ENCODE results near the gene DNAH12. TPM values are rescaled to one million over a fixed set of nuclear protein-coding genes. Genes with fewer than 3 reads are reported as not detected.

Gene DNAH12
- total and polyA plus RNA-seq, 10 of the 15 experiments (the other 5 are each of a cell fraction or from before 2014, with no cell fraction given) = under 0.01 to 0.35 (median 0.08) TPM

DNA sequence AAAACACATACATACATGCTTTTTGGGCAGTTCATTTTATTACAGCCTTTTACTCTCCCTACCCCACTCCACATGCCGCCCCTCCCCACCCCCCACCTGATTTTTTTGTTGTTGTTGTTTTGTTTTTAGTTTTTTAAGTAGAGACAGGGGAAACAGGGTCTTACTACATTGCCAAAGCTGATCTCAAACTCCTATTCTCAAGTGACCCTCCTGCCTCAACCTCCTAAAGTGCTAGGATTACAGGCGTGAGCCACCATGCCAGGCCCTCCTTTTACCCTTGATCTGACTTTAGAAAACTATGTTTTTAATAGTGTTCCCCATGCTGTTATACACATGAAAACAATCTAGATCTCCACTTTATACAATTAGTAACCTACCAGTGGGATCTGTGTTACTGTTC lies 26.7 kb upstream of the DNAH12 start:
- no peak for DNase-seq (ENCODE audit: low read depth, low spot score)
- Histone ChIP-seq H3K4me2 (ENCODE audit: control insufficient read depth, insufficient read depth) (no peak overlapping the region), H3K4me1 (ENCODE audit: control insufficient read depth, insufficient read depth, low read length) (no peaks in the 10 kb centered on the region), H3K4me3 (no peak overlapping the region), H4K20me1 (ENCODE audit: control insufficient read depth, insufficient read depth) (no peaks in the 10 kb centered on the region; the same call in 1 of the 2 replicates), H2AFZ (ENCODE audit: control insufficient read depth, low read depth, low read length) (no peak overlapping the region), H3K36me3 (ENCODE audit: control insufficient read depth in 2 of 2, insufficient read depth in 2 of 2, low read length in 1 of 2) (peaks cover 3 to 18% of the 10 kb centered on the region in 2 experiments; a peak in 2 of 4 replicates), H3K9ac (ENCODE audit: control insufficient read depth, insufficient read depth, low read length) (no peak overlapping the region), H3K27me3 (replicated peaks in 1 of 2; ENCODE audit: control insufficient read depth in 2 of 2, insufficient read depth in 2 of 2, low read length in 1 of 2) (no peaks in the 10 kb centered on the region), H3K9me3 (replicated peaks; ENCODE audit: control insufficient read depth, insufficient read depth, low read length) (no peaks in the 10 kb centered on the region), H3K79me2 (ENCODE audit: control insufficient read depth, insufficient read depth, low read length) (no peaks in the 10 kb centered on the region), H3K27ac (ENCODE audit: control insufficient read depth, insufficient read depth) (no peak overlapping the region)
- ChIA-PET RAD21 (ENCODE audit: unreplicated experiment) (no interaction called here), POLR2A (interaction anchor here (0.6 kb wide), 1 partner anchor 135 kb away, joined by 3 read pairs; no protein-coding TSS in a partner anchor), SMC1A (ENCODE audit: uncharacterized antibody, unreplicated experiment) (interaction anchor here (0.5 kb wide), 1 partner anchor 76 kb away, joined by 3 read pairs; no protein-coding TSS in a partner anchor), CTCF (interaction anchor here (0.7 kb wide), 1 partner anchor 33 kb away, joined by 3 read pairs; no protein-coding TSS in a partner anchor)
- no peak for ATAC-seq
- intact Hi-C loops (cut with micrococcal nuclease; ENCODE audit: unreplicated experiment) (no loop called here), in situ Hi-C loops (cut with MboI) (no loop called here)
- TF ChIP-seq NR2C1 (IDR thresholded peaks at IDR 0.05) = no peak
- no peak for TF ChIP-seq FOXK2 (IDR thresholded peaks at IDR 0.05)
- 95% methylated on average over 2 of the region's 2 CpGs for WGBS (ENCODE audit: insufficient coverage, insufficient replicate concordance, low lambda C conversion rate, missing lambda C conversion rate)
- BruUV-seq (replicated peaks) = no TSS peak
- FAIRE-seq = no peak

GRCh38 chr3:57569859-57570450 lies 25.8 kb upstream of the DNAH12 start:
- no peak overlapping the region for H3K9ac ChIP-seq (ENCODE audit: control insufficient read depth, insufficient read depth, low read length)
- no TSS peak for BruUV-seq (replicated peaks)
- no peak for ATAC-seq
- no peak for TF ChIP-seq ZNF207 (IDR thresholded peaks at IDR 0.05; ENCODE audit: borderline replicate concordance)
- TF ChIP-seq, protein P1, sequence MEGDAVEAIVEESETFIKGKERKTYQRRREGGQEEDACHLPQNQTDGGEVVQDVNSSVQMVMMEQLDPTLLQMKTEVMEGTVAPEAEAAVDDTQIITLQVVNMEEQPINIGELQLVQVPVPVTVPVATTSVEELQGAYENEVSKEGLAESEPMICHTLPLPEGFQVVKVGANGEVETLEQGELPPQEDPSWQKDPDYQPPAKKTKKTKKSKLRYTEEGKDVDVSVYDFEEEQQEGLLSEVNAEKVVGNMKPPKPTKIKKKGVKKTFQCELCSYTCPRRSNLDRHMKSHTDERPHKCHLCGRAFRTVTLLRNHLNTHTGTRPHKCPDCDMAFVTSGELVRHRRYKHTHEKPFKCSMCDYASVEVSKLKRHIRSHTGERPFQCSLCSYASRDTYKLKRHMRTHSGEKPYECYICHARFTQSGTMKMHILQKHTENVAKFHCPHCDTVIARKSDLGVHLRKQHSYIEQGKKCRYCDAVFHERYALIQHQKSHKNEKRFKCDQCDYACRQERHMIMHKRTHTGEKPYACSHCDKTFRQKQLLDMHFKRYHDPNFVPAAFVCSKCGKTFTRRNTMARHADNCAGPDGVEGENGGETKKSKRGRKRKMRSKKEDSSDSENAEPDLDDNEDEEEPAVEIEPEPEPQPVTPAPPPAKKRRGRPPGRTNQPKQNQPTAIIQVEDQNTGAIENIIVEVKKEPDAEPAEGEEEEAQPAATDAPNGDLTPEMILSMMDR (IDR thresholded peaks at IDR 0.05 in 2 of 3, conservative IDR thresholded peaks at IDR 0.05 in 1 of 3; ENCODE audit: control insufficient read depth in 2 of 3, extremely low read depth in 1 of 3, insufficient read depth in 1 of 3, low read depth in 3 of 3, low read length in 3 of 3) = no peak
- TF ChIP-seq MEF2A (IDR thresholded peaks at IDR 0.05; ENCODE audit: insufficient read depth, low read depth, low read length) = no peak
- TF ChIP-seq BHLHE40 (IDR thresholded peaks at IDR 0.05; ENCODE audit: borderline replicate concordance in 1 of 2, low read depth in 2 of 2, low read length in 1 of 2) = no peak
- TF ChIP-seq, protein P2, sequence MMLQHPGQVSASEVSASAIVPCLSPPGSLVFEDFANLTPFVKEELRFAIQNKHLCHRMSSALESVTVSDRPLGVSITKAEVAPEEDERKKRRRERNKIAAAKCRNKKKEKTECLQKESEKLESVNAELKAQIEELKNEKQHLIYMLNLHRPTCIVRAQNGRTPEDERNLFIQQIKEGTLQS (IDR thresholded peaks at IDR 0.05; ENCODE audit: borderline replicate concordance, extremely low read depth, low read depth, low read length) = no peak
- TF ChIP-seq EP300 (IDR thresholded peaks at IDR 0.05; ENCODE audit: borderline replicate concordance in 1 of 2, control insufficient read depth in 1 of 2, low read depth in 2 of 2, low read length in 2 of 2) = no peak
- TF ChIP-seq EED (IDR thresholded peaks at IDR 0.05; ENCODE audit: low read depth) = no peak
- no peak for DNase-seq (ENCODE audit: low read depth, low spot score)
- H3K4me1 ChIP-seq (ENCODE audit: control insufficient read depth, insufficient read depth, low read length) = no peaks in the 10 kb centered on the region
- intact Hi-C loops (cut with micrococcal nuclease; ENCODE audit: unreplicated experiment) = loop anchor here (10.0 kb wide), 1 partner anchor 395 kb away; no protein-coding TSS in a partner anchor
- FAIRE-seq = no peak
- POLR2A ChIA-PET = interaction anchor here (0.6 to 0.7 kb wide), 6 partner anchors 79 to 890 kb away, joined by 3 to 11 read pairs (median 4); no protein-coding TSS in a partner anchor
- SMC1A ChIA-PET (ENCODE audit: uncharacterized antibody, unreplicated experiment) = no interaction called here
- RAD21 ChIA-PET (ENCODE audit: unreplicated experiment) = no interaction called here
- WGBS (ENCODE audit: insufficient coverage, insufficient replicate concordance, low lambda C conversion rate, missing lambda C conversion rate) = 78% methylated on average over 2 of the region's 6 CpGs
- H3K36me3 ChIP-seq (ENCODE audit: control insufficient read depth in 2 of 2, insufficient read depth in 2 of 2, low read length in 1 of 2) = peaks cover 3 to 12% of the 10 kb centered on the region in 2 experiments; a peak in 2 of 4 replicates
- no peaks in the 10 kb centered on the region; the same call in 1 of the 2 replicates for H4K20me1 ChIP-seq (ENCODE audit: control insufficient read depth, insufficient read depth)
- H2AFZ ChIP-seq (ENCODE audit: control insufficient read depth, low read depth, low read length) = no peak overlapping the region
- in situ Hi-C loops (cut with MboI) = no loop called here
- H3K9me3 ChIP-seq (replicated peaks; ENCODE audit: control insufficient read depth, insufficient read depth, low read length) = no peaks in the 10 kb centered on the region
- no peak overlapping the region for H3K4me3 ChIP-seq
- H3K27me3 ChIP-seq (replicated peaks in 1 of 2; ENCODE audit: control insufficient read depth in 2 of 2, insufficient read depth in 2 of 2, low read length in 1 of 2) = no peaks in the 10 kb centered on the region
- no peak overlapping the region for H3K4me2 ChIP-seq (ENCODE audit: control insufficient read depth, insufficient read depth)
- no peak overlapping the region for H3K27ac ChIP-seq (ENCODE audit: control insufficient read depth, insufficient read depth)
- CTCF ChIA-PET = no interaction called here
- H3K79me2 ChIP-seq (ENCODE audit: control insufficient read depth, insufficient read depth, low read length) = no peaks in the 10 kb centered on the region
